Adrenal gland (tissue), 5 donors: ENCODE measurements around the gene ABCC3.

Experiments
- POLR2A ChIP-seq, 2 donors: fragments of 450-650 bp; IDR thresholded peaks; one replicate each; pipeline ENCODE4 v1.6.1; 2017; ENCODE audit warnings: antibody characterized with exemption in 2 of 2, mild to moderate bottlenecking in 2 of 2, moderate library complexity in 1 of 2
- TF ChIP-seq, protein P1 (sequence below), 6 experiments: fragments of 450-650 bp in 4 of 6; fragments of 200-600 bp in 2 of 6; sonication (generic) in 1 of 6; IDR thresholded peaks; 1 replicate in 5 of 6; 2 replicates in 1 of 6; pipeline versions ENCODE4 v1.5.1 to v1.8.0; 2016 to 2021; ENCODE audit warnings: antibody characterized with exemption in 6 of 6, mild to moderate bottlenecking in 2 of 6, moderate library complexity in 1 of 6
- donor health status: DM: no; HTN: no; CAD: no.

DNA sequence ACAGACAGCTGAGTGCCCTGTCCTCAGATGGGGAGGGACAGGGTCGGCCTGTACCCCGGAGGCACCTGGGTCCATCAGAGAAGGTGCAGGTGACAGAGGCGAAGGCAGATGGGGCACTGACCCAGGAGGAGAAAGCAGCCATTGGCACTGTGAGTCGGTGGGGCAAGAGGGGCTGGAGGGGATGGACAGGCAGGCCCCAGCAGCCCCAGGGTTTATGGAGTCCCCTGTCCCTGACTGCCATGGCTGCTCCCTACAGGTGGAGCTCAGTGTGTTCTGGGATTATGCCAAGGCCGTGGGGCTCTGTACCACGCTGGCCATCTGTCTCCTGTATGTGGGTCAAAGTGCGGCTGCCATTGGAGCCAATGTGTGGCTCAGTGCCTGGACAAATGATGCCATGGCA is 40.9 kb downstream of the ABCC3 start:
- TF ChIP-seq, protein P1, sequence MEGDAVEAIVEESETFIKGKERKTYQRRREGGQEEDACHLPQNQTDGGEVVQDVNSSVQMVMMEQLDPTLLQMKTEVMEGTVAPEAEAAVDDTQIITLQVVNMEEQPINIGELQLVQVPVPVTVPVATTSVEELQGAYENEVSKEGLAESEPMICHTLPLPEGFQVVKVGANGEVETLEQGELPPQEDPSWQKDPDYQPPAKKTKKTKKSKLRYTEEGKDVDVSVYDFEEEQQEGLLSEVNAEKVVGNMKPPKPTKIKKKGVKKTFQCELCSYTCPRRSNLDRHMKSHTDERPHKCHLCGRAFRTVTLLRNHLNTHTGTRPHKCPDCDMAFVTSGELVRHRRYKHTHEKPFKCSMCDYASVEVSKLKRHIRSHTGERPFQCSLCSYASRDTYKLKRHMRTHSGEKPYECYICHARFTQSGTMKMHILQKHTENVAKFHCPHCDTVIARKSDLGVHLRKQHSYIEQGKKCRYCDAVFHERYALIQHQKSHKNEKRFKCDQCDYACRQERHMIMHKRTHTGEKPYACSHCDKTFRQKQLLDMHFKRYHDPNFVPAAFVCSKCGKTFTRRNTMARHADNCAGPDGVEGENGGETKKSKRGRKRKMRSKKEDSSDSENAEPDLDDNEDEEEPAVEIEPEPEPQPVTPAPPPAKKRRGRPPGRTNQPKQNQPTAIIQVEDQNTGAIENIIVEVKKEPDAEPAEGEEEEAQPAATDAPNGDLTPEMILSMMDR (IDR thresholded peaks at IDR 0.05) = no peak
- TF ChIP-seq POLR2A (IDR thresholded peaks at IDR 0.05) = no peak
